DLD1 (cell line): ENCODE measurements around the gene DNAH11.
"Not testable (repeated sequence)": the region's sequence is repeated elsewhere in the genome, so short reads cannot be mapped to it uniquely, and the experiment has no call there.

Source experiments
- in situ Hi-C: cut with HindIII; loops from 2 replicates; pipeline ENCODE4 v1.10.0; 2017; ENCODE audit warnings: low sequenced_read_pairs

Gene DNAH11

DNA sequence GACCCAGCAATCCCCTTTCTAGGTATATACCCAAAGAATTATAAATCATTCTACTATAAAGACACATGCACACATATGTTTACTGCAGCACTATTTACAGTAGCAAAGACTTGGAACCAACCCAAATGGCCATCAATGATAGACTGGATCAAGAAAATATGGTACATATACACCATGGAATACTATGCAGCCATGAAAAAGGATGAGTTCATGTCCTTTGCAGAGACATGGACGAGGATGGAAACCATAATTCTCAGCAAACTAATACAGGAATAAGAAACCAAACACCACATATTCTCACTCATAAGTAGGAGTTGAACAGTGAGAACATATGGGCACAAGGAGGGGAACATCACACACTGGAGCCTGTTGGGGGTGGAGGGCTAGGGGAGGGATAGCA is 157.7 kb downstream of the DNAH11 start:
- in situ Hi-C loops, result not testable (repeated sequence)

- in situ Hi-C loops, result no loop called here
Observed at GRCh38 chr7:21702303-21702702, 159.5 kb downstream of the DNAH11 start.

GRCh38 chr7:21704359-21704758 is 161.5 kb downstream of the DNAH11 start:
- in situ Hi-C loops, result no loop called here

- in situ Hi-C loops, result no loop called here
Observed at GRCh38 chr7:21706131-21706530, 163.3 kb downstream of the DNAH11 start.

GRCh38 chr7:21707566-21707965 is 164.7 kb downstream of the DNAH11 start:
- in situ Hi-C loops, result no loop called here

DNA sequence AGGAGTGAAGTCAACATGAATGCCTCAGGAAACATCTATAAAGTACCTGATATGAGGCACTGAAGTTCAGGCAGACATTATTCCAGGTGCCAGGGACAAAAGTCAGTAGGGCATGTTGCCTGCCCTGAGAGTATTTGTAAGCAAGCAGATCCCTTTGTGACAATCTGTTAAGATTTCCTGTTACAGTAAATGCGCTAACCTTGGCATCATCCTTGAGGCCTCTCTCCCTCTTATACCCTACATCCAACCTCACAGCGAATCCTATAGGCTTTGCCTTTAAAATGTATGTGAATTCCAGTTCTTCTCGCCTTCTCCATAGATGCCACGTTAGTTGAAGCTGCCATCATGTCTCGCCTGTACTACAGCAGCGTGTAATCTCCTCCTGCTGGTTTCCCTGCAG is 165.3 kb downstream of the DNAH11 start:
- in situ Hi-C loops, result no loop called here

GRCh38 chr7:21717323-21717722 is 174.5 kb downstream of the DNAH11 start:
- in situ Hi-C loops, result no loop called here

GRCh38 chr7:21718391-21718790 is 175.6 kb downstream of the DNAH11 start:
- in situ Hi-C loops, result no loop called here

DNA sequence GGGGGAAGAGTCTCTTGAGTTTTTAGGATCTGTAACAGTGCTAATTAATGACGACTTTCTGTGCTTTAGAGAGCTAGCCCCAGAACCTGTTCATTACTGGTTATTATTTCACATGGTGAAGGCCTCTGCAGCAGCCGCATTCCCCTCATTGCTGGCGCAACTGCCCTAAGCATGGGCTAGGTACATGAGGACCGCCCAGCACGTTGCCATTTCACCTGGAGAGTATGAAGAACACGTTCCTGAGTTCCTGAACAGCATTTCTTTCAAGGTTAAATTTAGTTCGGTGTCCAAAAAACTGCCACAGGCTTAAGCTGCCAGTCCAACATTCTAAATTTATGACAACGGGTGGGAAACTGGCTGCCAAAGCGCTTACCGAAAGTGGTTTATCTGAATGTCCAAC is 177.0 kb downstream of the DNAH11 start:
- in situ Hi-C loops, result no loop called here

- in situ Hi-C loops, result no loop called here
Observed at GRCh38 chr7:21722371-21722770, 179.5 kb downstream of the DNAH11 start.

DNA sequence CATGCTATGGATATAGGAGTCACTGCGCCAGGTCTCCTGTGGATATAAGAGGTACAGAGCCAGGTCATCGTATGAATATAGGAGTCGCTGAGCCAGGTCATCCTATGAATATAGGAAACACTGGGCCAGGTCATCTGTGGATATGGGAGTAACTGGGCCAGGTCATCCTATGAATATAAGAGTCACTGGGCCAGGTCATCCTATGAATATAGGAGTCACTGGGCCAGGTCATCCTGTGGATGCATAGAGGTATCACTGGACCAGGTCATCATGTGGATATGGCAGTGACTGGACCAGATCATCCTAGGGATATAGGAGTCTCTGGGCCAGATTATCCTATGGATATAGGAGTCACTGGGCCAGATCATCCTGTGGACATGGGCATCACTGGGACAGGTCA is 181.7 kb downstream of the DNAH11 start:
- in situ Hi-C loops, result no loop called here

DNA sequence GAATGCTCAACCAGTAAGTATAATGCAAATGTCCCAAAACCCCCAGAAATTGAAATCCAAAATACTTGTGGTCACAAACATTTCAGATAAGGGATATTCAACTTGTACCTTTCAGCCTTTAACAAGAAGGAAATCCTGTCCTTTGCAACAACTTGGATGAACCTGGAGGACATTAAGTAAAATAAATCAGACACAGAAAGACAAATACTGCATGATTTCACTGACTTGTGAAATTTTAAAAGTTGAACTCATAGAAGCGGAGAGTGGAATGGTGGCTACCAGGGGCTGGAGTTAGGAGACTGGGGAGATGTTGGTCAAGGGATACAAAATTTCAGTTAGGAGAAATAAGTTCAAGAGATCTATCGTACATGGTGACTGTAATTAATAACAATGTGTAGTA is 187.6 kb downstream of the DNAH11 start:
- in situ Hi-C loops, result no loop called here

DNA sequence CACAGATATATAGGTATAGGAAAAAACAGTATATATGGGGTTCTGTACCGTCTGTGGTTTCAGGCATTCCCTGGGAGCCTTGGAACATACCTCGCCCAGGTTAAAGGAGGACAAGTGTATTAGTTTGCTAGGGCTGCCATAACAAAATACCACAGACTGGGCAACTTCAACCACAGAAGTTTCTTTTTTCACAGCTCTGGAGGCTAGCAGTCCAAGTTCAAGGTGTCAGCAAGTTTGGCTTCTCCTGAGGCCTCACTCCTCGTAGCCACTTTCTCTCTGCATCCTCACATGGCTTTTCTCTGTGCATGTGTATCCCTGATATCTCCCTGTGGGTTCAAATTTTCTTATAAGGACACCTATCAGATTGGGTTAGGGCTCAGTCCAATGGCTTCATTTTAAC is 189.1 kb downstream of the DNAH11 start:
- in situ Hi-C loops, result no loop called here

DNA sequence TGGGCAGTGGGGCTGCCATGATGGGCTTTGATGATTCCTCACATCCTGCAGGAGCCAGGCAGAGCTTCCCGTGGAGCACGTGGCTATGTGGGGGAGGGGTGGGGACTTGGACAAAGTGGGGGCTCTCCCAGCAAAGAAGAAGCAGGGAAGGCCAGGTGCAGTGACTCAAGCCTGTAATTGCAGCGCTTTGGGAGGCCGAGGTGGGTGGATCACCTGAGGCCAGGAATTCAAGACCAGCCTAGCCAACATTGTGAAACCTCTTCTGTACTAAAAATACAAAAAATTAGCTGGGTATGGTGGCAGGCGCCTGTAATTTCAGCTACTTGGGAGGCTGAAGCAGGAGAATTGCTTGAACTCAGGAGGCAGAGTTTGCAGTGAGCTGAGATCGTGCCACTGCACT is 190.1 kb downstream of the DNAH11 start:
- in situ Hi-C loops, result not testable (repeated sequence)

- in situ Hi-C loops, result no loop called here
Observed at GRCh38 chr7:21733837-21734236, 191.0 kb downstream of the DNAH11 start.

- in situ Hi-C loops, result no loop called here
Observed at GRCh38 chr7:21743493-21743892, 200.7 kb downstream of the DNAH11 start.

DNA sequence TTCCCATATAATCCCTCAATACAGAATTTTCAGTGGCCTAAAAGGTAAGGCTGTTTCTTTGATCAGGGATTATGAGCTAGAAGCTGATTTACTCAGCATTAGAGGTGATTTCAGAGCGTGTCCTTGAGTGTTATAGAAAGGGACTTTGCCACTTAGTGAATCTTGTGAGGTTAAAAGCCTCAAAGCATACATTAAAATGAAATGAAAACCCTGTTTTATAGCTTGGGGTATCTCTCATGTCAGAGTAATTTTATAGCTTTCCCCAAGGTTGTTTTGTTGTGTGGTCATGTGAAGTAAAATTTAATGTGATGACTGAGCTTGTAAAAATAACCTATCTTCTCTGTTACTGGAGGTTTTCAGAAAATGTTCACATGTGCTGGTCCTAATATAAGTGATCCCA is 204.1 kb downstream of the DNAH11 start:
- in situ Hi-C loops, result no loop called here

DNA sequence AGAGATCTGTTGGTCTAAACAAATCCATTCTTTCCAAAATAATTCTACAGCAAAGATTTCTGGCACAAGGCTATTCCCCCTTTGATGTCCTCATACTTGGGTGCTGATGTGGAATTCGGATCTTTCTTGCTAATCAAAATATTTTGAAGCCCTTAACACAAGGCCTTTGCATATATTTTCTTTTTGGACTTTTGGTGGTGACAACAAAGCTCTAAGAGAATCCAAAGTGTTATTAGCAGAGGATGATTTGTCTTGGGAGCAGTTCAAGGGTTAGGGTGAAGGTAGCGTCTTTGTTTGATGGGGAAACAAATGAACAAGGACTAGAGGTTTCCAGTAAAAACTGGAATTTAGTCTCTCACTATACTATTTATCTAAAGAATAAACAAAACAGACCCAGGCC is 205.0 kb downstream of the DNAH11 start:
- in situ Hi-C loops, result no loop called here

DNA sequence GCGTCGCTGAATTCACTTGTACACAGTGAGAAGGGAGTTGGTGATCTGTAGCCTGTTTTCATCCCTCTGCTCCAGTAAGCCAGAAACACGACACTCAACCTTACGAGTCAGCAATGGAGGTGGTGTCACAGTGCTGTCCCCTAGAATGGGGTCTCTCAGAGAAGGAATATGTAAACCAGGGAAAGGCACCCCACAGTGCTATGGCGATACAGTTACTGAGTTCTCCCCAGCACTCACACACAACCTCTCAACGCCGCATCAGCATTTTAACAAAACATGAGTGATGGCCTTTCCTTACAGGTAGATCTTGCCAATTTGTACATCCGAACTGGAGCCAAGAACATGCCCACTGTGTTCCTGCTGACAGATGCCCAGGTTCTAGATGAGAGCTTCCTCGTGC is 206.5 kb downstream of the DNAH11 start:
- in situ Hi-C loops, result no loop called here

DNA sequence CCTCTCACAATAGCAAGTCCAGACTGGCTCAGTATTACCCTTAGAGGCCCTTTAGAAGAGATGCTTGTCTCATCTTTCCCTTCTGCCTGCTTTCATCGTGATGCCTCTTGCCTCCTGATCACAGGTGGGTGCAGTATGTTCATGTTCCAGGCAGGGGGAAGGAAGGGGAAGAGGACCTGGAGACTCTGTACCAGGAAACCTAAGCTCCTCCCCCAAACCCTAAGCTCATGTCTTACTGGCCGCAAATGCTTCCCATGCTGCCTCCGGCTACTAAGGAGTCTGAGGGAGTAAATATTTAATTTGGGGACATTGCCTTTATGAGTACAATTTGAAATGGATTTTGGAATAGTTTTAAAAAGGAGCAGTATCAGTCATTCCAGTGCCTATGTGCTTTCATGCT is 210.2 kb downstream of the DNAH11 start:
- in situ Hi-C loops, result loop anchor here (25.0 kb wide), 1 partner anchor 491 kb away; no protein-coding TSS in a partner anchor

DNA sequence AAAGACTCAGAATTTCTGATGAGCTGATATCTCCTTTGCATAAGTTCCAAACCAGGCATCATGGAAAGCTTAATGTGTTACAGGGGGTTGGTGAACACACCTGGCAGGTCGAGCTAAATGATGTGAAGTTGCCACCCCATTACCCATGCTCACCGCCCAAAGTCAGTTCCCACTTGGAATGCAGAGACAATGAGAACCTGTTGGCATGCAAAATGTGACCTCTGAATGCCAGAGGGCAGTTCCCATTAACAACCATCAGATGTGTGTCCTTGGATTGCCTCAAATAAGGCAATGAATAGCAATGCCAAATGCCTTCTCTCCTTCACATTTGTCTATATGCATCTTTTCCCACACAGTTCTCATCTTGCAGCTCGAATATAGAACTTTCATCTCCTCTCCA is 212.1 kb downstream of the DNAH11 start:
- in situ Hi-C loops, result loop anchor here (25.0 kb wide), 1 partner anchor 493 kb away; no protein-coding TSS in a partner anchor

DNA sequence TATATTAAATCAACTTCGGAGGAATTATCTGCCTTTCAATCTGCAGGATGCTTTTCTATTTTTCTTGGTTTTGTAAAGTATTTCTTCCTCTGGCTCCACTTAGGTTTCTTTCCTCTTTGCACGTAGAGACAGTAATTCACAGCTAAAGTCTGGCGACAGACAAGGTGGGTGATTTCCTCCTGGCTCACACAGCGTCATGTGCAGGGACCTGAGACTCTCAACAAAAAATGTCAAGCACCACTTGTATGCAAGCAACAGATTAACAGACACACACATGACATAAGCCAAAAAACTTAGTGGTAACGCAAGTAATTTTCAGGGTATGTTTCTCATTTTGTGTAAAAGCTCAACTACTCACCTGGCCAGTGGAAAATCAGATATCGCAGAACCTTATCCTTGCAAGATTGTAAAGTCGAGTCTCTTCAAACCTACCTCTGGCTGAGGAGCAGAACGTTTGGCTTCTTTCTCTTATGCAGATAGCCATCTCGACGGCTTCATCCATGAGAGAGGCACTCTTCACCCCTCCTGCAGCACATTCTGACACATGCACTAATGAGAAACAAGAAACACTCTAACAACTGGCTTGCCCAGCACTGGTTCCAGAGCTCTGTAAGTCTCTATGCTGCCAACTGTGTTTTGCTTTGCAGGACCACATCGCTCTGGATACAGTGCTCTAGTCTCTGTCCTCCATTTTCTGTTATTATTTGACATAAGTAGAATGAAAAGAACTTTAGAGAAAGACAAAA is 214.9 kb downstream of the DNAH11 start:
- in situ Hi-C loops, result loop anchor here (25.0 kb wide), 1 partner anchor 495 kb away; no protein-coding TSS in a partner anchor

GRCh38 chr7:21758286-21758685 is 215.4 kb downstream of the DNAH11 start:
- in situ Hi-C loops, result loop anchor here (25.0 kb wide), 1 partner anchor 496 kb away; no protein-coding TSS in a partner anchor
